Karpas-422 (cell line): ENCODE measurements around the gene CES3. TPM values are rescaled to one million over a fixed set of nuclear protein-coding genes. Genes with fewer than 3 reads are reported as not detected.
A peak's percentile ranks its signal among the peaks of the same experiment; 100 is the strongest.
"Not testable (repeated sequence)": the region's sequence is repeated elsewhere in the genome, so short reads cannot be mapped to it uniquely, and the experiment has no call there.

Source experiments
- DNase-seq: peaks from one replicate; pipeline ENCODE4 v3.0.0-alpha.2; 2015
- H2AFZ ChIP-seq: fragments of 200-600 bp; sonication (generic); 2 replicates; pipeline ENCODE4 v1.6.1; 2014; ENCODE audit warnings: antibody characterized with exemption, low read length, mixed read lengths
- H3K27ac ChIP-seq: fragments of 200-600 bp; sonication (generic); 2 replicates; pipeline ENCODE4 v1.5.1; 2014; ENCODE audit warnings: mild to moderate bottlenecking, low read length, moderate library complexity
- H3K27me3 ChIP-seq: fragments of 200-600 bp; sonication (generic); 2 replicates; pipeline ENCODE4 v1.6.1; 2014; ENCODE audit warnings: low read length, mixed read lengths
- H3K36me3 ChIP-seq: fragments of 200-600 bp; sonication (generic); 2 replicates; pipeline ENCODE4 v1.6.1; 2014; ENCODE audit warnings: low read length, mixed read lengths; ENCODE audit not compliant: insufficient read depth
- H3K4me1 ChIP-seq: fragments of 200-600 bp; sonication (generic); 2 replicates; pipeline ENCODE4 v1.6.1; 2014; ENCODE audit warnings: mild to moderate bottlenecking, low read length, mixed read lengths
- H3K4me2 ChIP-seq: fragments of 200-600 bp; sonication (generic); 2 replicates; pipeline ENCODE4 v1.6.1; 2014; ENCODE audit warnings: low read length, low read depth, mild to moderate bottlenecking; ENCODE audit not compliant: poor library complexity, severe bottlenecking
- H3K4me3 ChIP-seq: fragments of 200-600 bp; sonication (generic); 2 replicates; pipeline ENCODE4 v1.5.1; 2014; ENCODE audit warnings: mild to moderate bottlenecking, antibody characterized with exemption, low read length, mixed read lengths
- H3K79me2 ChIP-seq: fragments of 200-600 bp; sonication (generic); 2 replicates; pipeline ENCODE4 v1.6.1; 2014; ENCODE audit warnings: mild to moderate bottlenecking, low read length, mixed read lengths
- H3K9ac ChIP-seq: fragments of 200-600 bp; sonication (generic); 2 replicates; pipeline ENCODE4 v1.6.0; 2014; ENCODE audit warnings: low read length
- H3K9me2 ChIP-seq: fragments of 200-600 bp; sonication (generic), shearing (Covaris generic); replicated peaks from 2 replicates; pipeline ENCODE4 v1.6.0; 2014; ENCODE audit warnings: mild to moderate bottlenecking, low read length, moderate library complexity; ENCODE audit not compliant: insufficient read depth
- H3K9me3 ChIP-seq: fragments of 300-700, 200-600 bp; sonication (generic); 2 replicates; pipeline ENCODE4 v1.6.1; 2014; ENCODE audit warnings: low read length, mixed read lengths
- H4K20me1 ChIP-seq: fragments of 200-600 bp; sonication (generic); 2 replicates; pipeline ENCODE4 v1.6.1; 2014; ENCODE audit warnings: mild to moderate bottlenecking, antibody characterized with exemption, low read length, low read depth; ENCODE audit not compliant: insufficient read depth
- total RNA-seq: library from RNA; depleted of rRNA; stranded (reverse); fragments of >200 nt; shearing (Covaris generic); gene quantifications from 2 replicates; pipeline ENCODE4 v1.2.3, GENCODE V29; 2014; ENCODE audit warnings: low replicate concordance

Gene CES3
- total RNA-seq, 1 experiment from 2014 or later: 20.9 TPM

GRCh38 chr16:66984892-66985311 lies 23.8 kb downstream of the CES3 start:
- no peak overlapping the region for H3K4me3 ChIP-seq
- no peaks in the 10 kb centered on the region for H3K36me3 ChIP-seq
- H3K27me3 ChIP-seq: no peaks in the 10 kb centered on the region
- no peaks in the 10 kb centered on the region for H4K20me1 ChIP-seq
- H3K4me1 ChIP-seq: peaks cover 7% of the 10 kb centered on the region
- H3K27ac ChIP-seq: no peak overlapping the region
- peak overlapping the region; percentile 24; the same call in 1 of the 2 replicates for H2AFZ ChIP-seq
- no peak overlapping the region for H3K4me2 ChIP-seq
- H3K9me3 ChIP-seq: no peaks in the 10 kb centered on the region
- H3K9ac ChIP-seq: no peak overlapping the region
- no peaks in the 10 kb centered on the region for H3K9me2 ChIP-seq
- no peaks in the 10 kb centered on the region for H3K79me2 ChIP-seq
- DNase-seq: no peak

- Histone ChIP-seq H3K36me3 (no peaks in the 10 kb centered on the region), H2AFZ (no peak overlapping the region), H3K4me1 (no peaks in the 10 kb centered on the region), H3K9me2 (no peaks in the 10 kb centered on the region), H4K20me1 (no peaks in the 10 kb centered on the region), H3K9me3 (no peaks in the 10 kb centered on the region), H3K4me2 (no peak overlapping the region), H3K4me3 (no peak overlapping the region), H3K27ac (no peak overlapping the region), H3K79me2 (no peaks in the 10 kb centered on the region), H3K9ac (no peak overlapping the region), H3K27me3 (no peaks in the 10 kb centered on the region)
- DNase-seq: no peak
These were observed 25.5 kb downstream of the CES3 start for GRCh38 chr16:66986559-66986958.

- no peak within 1 kb of the TSS for H3K9ac ChIP-seq
- no peaks in the 10 kb centered on the region for H3K27me3 ChIP-seq
- no peak within 1 kb of the TSS for H3K4me3 ChIP-seq
- no peak for DNase-seq
- H3K9me3 ChIP-seq: no peaks in the 10 kb centered on the region
- H3K36me3 ChIP-seq: no peaks in the 10 kb centered on the region
- no peak within 1 kb of the TSS for H2AFZ ChIP-seq
- H3K9me2 ChIP-seq: no peaks in the 10 kb centered on the region
- H3K4me2 ChIP-seq: no peak within 1 kb of the TSS
- no peaks in the 10 kb centered on the region for H4K20me1 ChIP-seq
- no peaks in the 10 kb centered on the region for H3K79me2 ChIP-seq
- H3K4me1 ChIP-seq: no peaks in the 10 kb centered on the region
- no peak within 1 kb of the TSS for H3K27ac ChIP-seq
These were observed 27.2 kb downstream of the CES3 start, which contains the start of gene CES4A for GRCh38 chr16:66988197-66988788. TSS of gene CES4A (plus strand) at chr16:66988589. CDS start at chr16:66988773, 184 bp downstream.

DNA sequence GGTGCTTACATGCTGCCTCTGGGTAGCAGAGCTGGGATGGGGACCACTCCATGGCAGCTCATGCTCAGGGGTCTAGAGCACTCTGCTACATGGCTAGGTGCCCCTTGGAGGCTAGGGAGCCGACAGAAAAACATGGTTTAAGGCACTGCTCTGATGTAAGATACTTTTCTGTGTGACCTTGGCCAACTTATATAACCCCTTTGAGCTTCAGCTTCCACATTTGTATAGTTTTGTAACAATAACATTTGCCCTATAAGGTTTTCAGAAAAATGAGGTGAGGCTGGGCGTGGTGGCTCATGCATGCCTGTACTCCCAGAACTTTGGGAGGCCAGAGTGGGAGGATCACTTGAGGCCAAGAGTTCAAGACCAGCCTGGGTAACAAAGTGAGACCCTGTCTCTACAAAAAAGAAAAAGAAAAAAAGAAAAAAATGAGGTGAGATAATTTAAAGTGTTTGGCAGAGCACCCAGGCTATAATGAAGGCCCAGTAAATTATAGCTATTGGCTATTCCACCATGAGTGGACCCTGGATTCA lies 30.5 kb downstream of the CES3 start:
- no peak overlapping the region for H2AFZ ChIP-seq
- H3K79me2 ChIP-seq: no peaks in the 10 kb centered on the region
- no peak overlapping the region for H3K9ac ChIP-seq
- H3K4me1 ChIP-seq: no peaks in the 10 kb centered on the region
- H3K9me3 ChIP-seq: no peaks in the 10 kb centered on the region
- no peaks in the 10 kb centered on the region for H3K9me2 ChIP-seq
- no peak overlapping the region for H3K4me2 ChIP-seq
- H3K27me3 ChIP-seq: no peaks in the 10 kb centered on the region
- DNase-seq: no peak
- H4K20me1 ChIP-seq: no peaks in the 10 kb centered on the region
- H3K27ac ChIP-seq: no peak overlapping the region
- no peaks in the 10 kb centered on the region for H3K36me3 ChIP-seq
- no peak overlapping the region for H3K4me3 ChIP-seq

- not testable (repeated sequence) for H3K4me3 ChIP-seq, H3K4me2 ChIP-seq, H3K9ac ChIP-seq, H3K9me2 ChIP-seq, H3K79me2 ChIP-seq, H3K27me3 ChIP-seq, H3K36me3 ChIP-seq, H3K9me3 ChIP-seq, H3K27ac ChIP-seq, H2AFZ ChIP-seq, H3K4me1 ChIP-seq, DNase-seq, H4K20me1 ChIP-seq
These were observed 32.5 kb downstream of the CES3 start for GRCh38 chr16:66993558-66993957.

DNA sequence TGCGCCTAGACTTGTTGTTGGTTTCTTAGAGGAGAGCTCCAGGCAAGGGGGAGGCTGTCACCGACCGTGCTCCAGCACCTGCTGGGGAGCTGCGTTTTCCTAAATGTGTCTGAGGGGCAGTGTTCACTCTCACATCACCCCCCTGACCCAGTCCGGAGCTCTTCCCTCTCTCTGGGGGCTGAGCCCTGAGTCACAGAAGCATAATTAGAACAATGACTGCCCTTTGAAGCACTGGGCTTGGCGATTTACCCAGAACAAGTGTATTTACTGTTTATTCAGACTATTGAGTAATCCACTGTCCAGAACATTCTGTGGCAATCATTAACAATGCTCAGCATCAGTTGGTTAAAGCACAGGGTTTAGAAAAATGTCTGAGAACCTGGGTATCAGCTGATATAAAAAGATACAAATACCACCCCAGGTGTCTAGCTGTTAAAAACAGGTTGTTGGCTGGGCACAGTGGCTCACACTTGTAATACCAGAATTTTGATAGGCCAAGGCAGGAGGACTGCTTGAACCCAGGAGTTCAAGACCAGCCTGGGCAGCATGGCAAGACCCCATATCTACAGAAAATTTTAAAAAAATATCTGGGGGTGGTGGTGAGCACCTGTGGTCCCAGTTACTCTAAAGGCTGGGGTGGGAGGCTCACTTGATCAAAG lies 35.4 kb downstream of the CES3 start:
- Histone ChIP-seq H3K36me3 (no peaks in the 10 kb centered on the region), H3K79me2 (no peaks in the 10 kb centered on the region)

GRCh38 chr16:66996983-66997358 lies 35.9 kb downstream of the CES3 start:
- no peak overlapping the region for H3K4me3 ChIP-seq
- H3K79me2 ChIP-seq: no peaks in the 10 kb centered on the region
- H3K9me2 ChIP-seq: no peaks in the 10 kb centered on the region
- H3K4me1 ChIP-seq: peaks cover 5% of the 10 kb centered on the region; the same call in 1 of the 2 replicates
- no peak overlapping the region for H3K4me2 ChIP-seq
- no peak for DNase-seq
- H3K9me3 ChIP-seq: no peaks in the 10 kb centered on the region
- H2AFZ ChIP-seq: no peak overlapping the region
- no peak overlapping the region for H3K27ac ChIP-seq
- no peaks in the 10 kb centered on the region for H3K27me3 ChIP-seq
- H4K20me1 ChIP-seq: no peaks in the 10 kb centered on the region
- no peak overlapping the region for H3K9ac ChIP-seq
- H3K36me3 ChIP-seq: no peaks in the 10 kb centered on the region

More for the DNA sequence above, 35.4 kb downstream of the CES3 start:
- Histone ChIP-seq H3K4me3 (no peak overlapping the region), H4K20me1 (no peaks in the 10 kb centered on the region), H3K27ac (no peak overlapping the region), H3K4me1 (peaks cover 5% of the 10 kb centered on the region; the same call in 1 of the 2 replicates), H2AFZ (no peak overlapping the region), H3K27me3 (no peaks in the 10 kb centered on the region), H3K9ac (no peak overlapping the region), H3K9me2 (no peaks in the 10 kb centered on the region), H3K4me2 (no peak overlapping the region), H3K9me3 (no peaks in the 10 kb centered on the region)
- no peak for DNase-seq
